Activated naive CD4-positive, alpha-beta T cell treated with anti-CD3 and anti-CD28 coated beads, Interleukin-2, amount 50 U/mL, for 72 hours (primary cell): ENCODE results near the gene RGS5. TPM values are rescaled to one million over a fixed set of nuclear protein-coding genes. Genes with fewer than 3 reads are reported as not detected.

Experiments
- ATAC-seq, 2 donors: fragments of 150-1000 bp; cut with Tn5 transposase; 2 replicates each; pipeline ENCODE4 v1.10.0; 2021; ENCODE audit warnings: mild to moderate bottlenecking in 2 of 2, moderate library complexity in 2 of 2
- DNase-seq, 2 donors: peaks; one replicate each; pipeline ENCODE4 v3.0.0; 2021 to 2022; ENCODE audit warnings: low spot score in 2 of 2
- H3K27ac Mint-ChIP-seq, 2 donors: one replicate each; pipeline ENCODE4 v1.8.0; 2022; ENCODE audit warnings: mild to moderate bottlenecking in 2 of 2, mixed read lengths in 2 of 2
- H3K36me3 Mint-ChIP-seq, 2 donors: one replicate each; pipeline ENCODE4 v1.8.0; 2022; ENCODE audit warnings: mixed read lengths in 2 of 2
- H3K9me3 Mint-ChIP-seq, 2 donors: one replicate each; pipeline ENCODE4 v1.8.0; 2022; ENCODE audit warnings: mixed read lengths in 2 of 2
- total RNA-seq, 2 donors: library from RNA; stranded (reverse); gene quantifications; one replicate each; pipeline ENCODE4 v1.2.3, GENCODE V29; 2022

Gene RGS5
- total RNA-seq, 2 donors from 2014 or later: 1.2 to 7.7 TPM

DNA sequence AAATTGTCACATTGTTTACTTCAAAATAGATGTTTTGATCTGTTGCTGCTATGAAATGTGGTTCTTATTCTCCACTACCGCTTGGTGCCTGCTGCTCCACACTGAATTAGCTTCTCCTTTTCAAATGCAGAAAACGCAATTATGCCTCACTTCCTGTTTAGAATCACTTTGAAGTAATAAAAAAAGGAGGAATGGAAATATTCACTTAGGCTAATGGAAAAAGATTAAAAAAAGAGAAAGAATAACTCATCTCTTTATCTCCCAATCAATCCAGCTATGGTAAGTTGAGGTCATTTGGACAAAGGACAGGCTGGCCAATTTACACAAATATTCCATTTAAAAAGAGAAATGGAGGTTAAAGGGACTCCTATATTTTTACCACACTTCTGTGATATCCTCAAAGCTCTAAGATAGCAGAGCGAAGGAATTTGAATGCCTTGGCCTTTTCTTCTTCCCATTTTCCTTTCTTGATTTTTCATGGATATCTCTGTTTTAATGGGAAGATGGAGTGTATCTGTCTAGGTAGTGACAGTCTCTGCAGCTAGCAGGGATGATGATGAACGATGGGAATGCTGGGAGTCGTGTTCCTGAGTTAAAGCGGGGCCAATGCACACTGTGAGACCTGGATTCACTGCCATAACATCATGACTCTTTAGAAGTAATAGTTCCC lies 35.7 kb downstream of the RGS5 start:
- no peaks in the 10 kb centered on the region for H3K36me3 Mint-ChIP-seq
- H3K27ac Mint-ChIP-seq: no peak overlapping the region
- H3K9me3 Mint-ChIP-seq: no peaks in the 10 kb centered on the region

DNA sequence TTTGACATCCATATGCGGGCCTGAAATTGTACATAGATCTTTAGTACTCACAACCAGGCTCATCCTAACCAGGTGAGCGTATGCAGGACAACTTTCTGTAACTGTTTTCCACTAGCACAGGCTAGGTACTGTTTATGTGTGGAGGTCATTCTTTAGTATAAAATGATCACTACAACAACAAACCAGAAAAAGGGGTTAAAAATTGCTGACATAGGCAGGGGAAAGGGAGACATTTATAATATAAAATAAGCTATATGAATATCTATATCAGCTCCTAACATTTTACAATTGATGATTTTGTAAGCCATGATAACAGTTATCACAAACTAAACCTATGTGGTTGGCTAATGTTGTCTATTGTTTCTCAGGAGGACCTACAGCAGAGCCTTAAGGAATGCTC lies 37.6 kb downstream of the RGS5 start:
- H3K36me3 Mint-ChIP-seq: no peaks in the 10 kb centered on the region
- DNase-seq (no peak), ATAC-seq (no peak)
- no peak overlapping the region for H3K27ac Mint-ChIP-seq
- H3K9me3 Mint-ChIP-seq: no peaks in the 10 kb centered on the region

More for the DNA sequence above, 35.7 kb downstream of the RGS5 start:
- ATAC-seq (no peak), DNase-seq (no peak)

DNA sequence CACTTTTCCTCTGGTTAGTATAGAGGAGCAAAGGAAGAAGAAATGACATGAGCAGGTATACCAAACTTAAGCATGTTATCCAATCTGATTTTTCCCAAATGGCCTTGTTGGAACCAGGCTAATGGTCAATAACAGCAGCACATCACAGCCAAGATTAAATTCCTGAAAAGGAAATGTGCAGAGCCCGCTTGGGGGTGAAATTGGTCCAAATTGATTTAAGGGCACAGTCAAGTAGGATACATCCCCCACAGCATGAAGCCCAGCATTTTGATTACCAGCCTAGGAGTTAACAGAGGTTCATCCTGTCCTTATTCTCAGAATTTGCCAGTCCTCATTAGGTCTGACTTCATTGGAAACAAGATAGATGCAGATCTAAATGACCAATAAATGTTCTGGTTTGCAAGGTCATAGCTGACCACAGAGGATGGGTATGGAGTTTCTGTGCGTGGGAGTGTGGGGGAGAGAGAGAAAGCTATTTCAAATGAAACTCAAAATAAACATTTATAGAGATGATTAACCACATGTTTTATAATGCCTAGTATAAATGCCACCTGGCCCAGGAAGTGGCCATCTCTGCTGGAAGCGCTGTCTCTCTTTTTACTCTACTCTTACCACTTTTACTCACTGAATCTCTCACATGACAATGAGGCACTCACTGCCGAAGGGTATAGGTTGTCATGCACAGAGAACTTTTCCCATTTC lies 38.7 kb downstream of the RGS5 start:
- Mint-ChIP-seq H3K36me3 (no peaks in the 10 kb centered on the region), H3K9me3 (no peaks in the 10 kb centered on the region), H3K27ac (no peak overlapping the region)
- DNase-seq (no peak), ATAC-seq (no peak)

DNA sequence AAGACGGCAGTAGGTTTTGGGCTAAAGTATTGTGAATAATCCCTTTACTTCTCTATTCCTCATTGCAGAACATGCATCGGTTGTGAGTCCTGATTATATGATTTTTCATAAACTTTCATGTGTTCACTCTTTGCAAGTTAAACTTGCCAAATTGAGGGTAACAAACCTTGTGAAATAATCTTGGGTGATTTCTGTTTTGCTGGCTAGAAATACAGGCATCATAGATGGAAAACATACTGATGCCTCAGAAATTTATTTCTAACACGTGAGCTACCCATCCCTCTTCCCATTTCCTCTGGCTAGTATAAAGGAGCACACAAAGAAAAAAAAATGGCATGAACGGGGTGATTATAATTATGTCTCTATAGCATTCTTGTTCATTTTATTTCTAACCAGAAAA lies 39.6 kb downstream of the RGS5 start:
- peaks cover 0 to 4% of the 10 kb centered on the region in 2 donors for H3K36me3 Mint-ChIP-seq
- DNase-seq (no peak), ATAC-seq (no peak)
- no peak overlapping the region for H3K27ac Mint-ChIP-seq
- peaks cover 2% of the 10 kb centered on the region in 2 donors for H3K9me3 Mint-ChIP-seq

DNA sequence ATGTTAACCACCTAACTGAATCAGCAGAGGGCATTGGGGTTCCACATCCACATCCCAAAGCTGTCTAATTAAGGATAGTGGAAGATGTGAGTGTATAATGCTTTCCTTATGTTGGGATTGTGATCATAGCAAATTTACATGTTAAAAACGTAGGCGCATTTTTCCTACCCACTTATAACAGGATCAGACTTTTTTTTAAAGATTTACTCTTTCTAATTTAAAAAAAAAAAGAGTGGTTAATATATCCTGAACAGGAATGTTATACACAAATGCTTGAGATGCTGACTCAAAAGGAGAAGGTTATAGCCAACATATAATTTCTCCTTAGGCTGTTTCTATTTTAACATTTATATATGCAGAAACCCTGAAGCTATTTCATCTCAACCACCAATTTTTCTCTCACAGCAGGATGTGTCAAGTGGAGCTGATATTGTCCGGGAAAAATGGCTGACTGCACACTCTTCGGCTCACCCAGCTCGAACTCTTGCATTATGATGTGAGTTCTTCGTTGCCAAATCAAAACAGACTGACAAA lies 40.3 kb downstream of the RGS5 start:
- ATAC-seq (no peak), DNase-seq (no peak)
- Mint-ChIP-seq H3K36me3 (peaks cover 0 to 8% of the 10 kb centered on the region in 2 donors), H3K27ac (no peak overlapping the region), H3K9me3 (peaks cover 4 to 5% of the 10 kb centered on the region in 2 donors)

DNA sequence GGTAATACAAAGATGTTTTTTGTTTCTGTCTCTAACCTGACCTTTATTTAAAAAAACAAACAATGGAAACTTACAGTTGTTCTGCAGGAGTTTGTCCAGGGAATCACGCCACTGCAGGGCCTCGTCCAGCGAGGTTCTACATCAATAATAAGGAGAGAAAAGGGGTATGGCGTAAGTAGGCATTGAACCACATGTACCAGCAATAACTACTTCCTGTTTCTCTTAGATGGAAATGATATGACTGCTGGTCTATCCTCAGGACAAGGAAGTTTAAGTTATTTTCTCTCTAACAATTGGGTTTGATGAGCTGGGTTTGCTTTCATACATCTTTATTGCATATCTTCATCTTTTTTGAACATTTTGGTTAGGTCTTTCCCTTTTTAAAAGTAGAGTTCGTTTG lies 40.9 kb downstream of the RGS5 start:
- Mint-ChIP-seq H3K36me3 (peaks cover 0 to 8% of the 10 kb centered on the region in 2 donors), H3K9me3 (peaks cover 4 to 5% of the 10 kb centered on the region in 2 donors), H3K27ac (no peak overlapping the region)
- DNase-seq (no peak), ATAC-seq (no peak)

DNA sequence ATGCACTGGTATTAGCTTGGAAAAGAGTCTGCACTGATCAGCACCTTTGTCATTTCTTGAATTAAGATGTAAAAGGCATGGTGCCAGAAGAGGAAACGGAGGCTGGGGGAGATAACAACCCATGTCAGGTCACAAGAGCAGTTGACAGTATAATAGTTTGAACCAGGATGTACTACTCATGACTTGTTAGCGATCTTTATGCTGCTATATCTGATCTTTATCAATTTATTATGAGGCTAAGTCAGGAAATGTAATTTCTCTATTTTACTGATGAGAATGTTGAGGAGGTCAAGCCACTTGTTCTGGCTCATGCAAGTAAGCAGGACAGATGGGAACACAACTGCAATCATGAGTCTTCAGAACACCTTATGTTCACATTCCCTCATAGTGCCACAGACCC lies 41.4 kb downstream of the RGS5 start:
- Mint-ChIP-seq H3K27ac (no peak overlapping the region), H3K9me3 (peaks cover 4 to 5% of the 10 kb centered on the region in 2 donors), H3K36me3 (peaks cover 0 to 8% of the 10 kb centered on the region in 2 donors)
- no peak for DNase-seq
- no peak for ATAC-seq

DNA sequence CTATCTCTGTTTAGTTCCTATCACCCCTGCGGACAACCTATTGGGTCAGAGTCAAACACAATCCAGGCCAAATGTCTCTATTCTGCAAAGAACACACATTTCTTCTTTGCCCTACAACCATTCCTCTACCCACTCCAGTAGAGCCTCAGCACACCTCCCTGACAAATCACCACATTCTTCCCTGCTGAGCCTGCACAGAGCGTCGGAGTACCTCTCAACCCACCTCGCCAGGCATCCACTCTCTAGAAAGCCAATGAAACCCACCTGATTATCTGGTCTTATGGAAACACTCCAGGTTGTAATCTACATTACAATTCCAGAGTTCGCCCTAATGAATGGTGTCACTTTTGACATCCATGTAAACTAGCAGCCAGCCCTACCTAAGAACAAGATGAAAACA lies 47.1 kb downstream of the RGS5 start:
- DNase-seq: no peak
- no peak for ATAC-seq
- H3K36me3 Mint-ChIP-seq: peaks cover 0 to 8% of the 10 kb centered on the region in 2 donors
- peaks cover 4 to 5% of the 10 kb centered on the region in 2 donors for H3K9me3 Mint-ChIP-seq
- no peak overlapping the region for H3K27ac Mint-ChIP-seq

DNA sequence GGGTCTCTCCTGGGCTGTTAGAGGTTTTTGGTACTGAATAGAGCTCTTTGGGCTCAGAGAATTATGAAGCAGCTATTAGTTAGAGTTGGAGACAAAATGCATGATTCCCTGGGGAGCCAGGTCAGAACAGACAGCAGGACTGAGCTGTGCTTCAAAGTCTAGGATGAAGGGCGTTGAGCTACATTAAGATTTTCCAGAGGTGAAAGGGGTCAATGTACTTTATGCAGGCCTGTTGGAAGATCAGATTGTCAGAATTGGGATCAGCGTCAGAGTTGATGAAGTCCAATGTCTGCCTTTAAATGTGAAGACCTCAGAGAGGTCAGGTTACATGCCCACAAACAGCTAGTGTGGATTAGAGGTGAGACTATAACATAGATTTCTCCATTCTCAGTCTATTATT lies 53.8 kb downstream of the RGS5 start:
- DNase-seq (no peak), ATAC-seq (no peak)
- H3K9me3 Mint-ChIP-seq: no peaks in the 10 kb centered on the region
- no peaks in the 10 kb centered on the region for H3K36me3 Mint-ChIP-seq
- no peak overlapping the region for H3K27ac Mint-ChIP-seq

DNA sequence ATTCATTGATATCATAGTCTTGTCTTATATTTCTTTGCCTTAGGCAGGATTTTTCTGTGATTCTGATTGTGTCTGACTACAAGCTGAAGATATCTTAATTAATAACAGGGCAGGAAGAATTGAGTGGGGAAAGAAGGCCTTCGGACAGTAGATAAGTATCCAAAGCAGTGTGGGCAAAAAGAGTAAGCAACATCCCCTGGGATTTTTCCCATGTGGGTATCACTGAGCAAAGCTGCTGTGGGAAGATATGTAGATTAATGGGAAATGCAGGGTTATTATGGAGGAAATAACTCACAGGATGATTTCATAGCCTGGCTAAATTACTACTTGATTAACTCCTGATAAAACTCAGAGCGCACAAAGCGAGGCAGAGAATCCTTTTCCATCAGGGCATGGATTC lies 55.7 kb downstream of the RGS5 start:
- H3K27ac Mint-ChIP-seq: no peak overlapping the region
- no peaks in the 10 kb centered on the region for H3K9me3 Mint-ChIP-seq
- H3K36me3 Mint-ChIP-seq: no peaks in the 10 kb centered on the region
- ATAC-seq (no peak), DNase-seq (no peak)

DNA sequence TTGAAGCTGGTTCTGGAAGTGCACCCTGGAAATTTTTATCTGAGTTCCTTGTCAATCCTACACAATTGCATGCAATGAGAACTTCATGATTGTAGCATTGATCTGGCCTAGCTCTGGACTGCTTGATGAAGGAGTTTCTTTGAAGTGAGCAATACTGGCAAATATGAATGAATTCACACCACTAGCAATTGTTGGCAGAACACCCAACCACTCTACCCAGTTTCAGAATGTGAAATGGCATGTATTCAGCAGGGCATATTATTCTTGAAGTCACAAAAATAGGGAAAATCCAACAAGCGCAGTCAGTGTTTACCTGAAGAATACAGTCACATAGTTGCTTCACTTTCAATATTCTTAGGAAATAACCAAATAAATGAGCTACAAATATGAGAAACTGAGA lies 57.3 kb downstream of the RGS5 start:
- H3K27ac Mint-ChIP-seq: no peak overlapping the region
- H3K36me3 Mint-ChIP-seq: no peaks in the 10 kb centered on the region
- ATAC-seq (no peak), DNase-seq (no peak)
- no peaks in the 10 kb centered on the region for H3K9me3 Mint-ChIP-seq

DNA sequence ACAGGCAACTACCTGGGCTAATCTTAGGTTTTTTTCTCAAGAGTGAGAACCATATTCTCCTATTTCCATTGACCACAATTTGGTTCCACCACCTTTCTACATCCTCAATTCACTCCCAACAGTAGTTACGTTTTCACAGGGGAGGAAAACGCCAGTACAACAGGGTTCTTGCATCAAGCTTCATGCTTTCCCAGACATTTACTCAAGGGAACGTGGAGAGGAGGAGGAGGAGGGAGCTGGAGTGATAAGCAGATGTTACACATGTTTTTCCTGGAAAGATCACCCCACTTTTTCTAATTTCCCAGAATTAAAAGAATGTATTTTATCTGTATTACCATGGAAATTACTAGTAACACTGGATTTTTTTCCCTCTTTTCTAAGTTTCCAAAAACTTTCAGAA lies 58.3 kb downstream of the RGS5 start:
- ATAC-seq: no peak

DNA sequence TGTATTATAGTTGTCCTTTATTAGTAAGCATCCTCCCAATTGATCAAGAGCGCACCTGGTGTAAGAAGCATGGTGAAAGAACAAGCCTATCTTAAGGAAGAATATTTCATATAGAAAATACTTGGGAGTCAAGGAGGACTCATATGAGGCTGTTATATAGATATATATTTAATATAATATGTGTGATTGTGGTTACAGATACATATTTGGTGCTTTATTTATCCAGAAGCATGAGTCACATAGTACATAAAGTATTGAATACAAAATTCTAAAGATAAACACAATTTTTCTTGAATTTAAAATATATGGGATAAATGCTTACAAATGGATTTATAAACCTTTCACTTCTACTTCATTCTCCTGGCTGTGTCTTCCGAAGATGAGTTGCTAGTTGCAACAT lies 60.6 kb downstream of the RGS5 start:
- DNase-seq: no peak
- ATAC-seq: no peak
- Mint-ChIP-seq H3K36me3 (no peaks in the 10 kb centered on the region), H3K27ac (no peak overlapping the region), H3K9me3 (no peaks in the 10 kb centered on the region)

More for the DNA sequence above, 58.3 kb downstream of the RGS5 start:
- Mint-ChIP-seq H3K27ac (no peak overlapping the region), H3K36me3 (no peaks in the 10 kb centered on the region), H3K9me3 (no peaks in the 10 kb centered on the region)
- no peak for DNase-seq

DNA sequence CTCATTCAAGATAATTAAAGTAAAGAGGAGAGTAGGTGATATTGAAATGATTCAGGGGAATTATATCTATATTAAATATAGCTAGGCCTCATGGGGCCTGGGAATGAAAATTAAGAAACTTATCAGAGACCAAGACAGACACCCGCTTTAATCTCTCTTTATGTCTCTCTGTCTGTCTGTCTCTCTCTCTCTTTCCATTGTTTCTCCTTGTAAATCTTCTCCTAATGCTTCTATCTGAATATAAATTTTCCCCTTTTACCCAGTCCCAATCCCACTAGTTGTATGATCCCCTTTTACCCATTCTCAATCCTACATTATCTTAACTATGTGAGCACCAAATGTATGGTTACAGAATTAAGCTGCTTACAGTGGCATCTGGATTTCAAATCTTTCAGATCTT lies 61.2 kb downstream of the RGS5 start:
- H3K36me3 Mint-ChIP-seq: no peaks in the 10 kb centered on the region
- ATAC-seq (no peak), DNase-seq (no peak)
- no peaks in the 10 kb centered on the region for H3K9me3 Mint-ChIP-seq
- H3K27ac Mint-ChIP-seq: no peak overlapping the region

DNA sequence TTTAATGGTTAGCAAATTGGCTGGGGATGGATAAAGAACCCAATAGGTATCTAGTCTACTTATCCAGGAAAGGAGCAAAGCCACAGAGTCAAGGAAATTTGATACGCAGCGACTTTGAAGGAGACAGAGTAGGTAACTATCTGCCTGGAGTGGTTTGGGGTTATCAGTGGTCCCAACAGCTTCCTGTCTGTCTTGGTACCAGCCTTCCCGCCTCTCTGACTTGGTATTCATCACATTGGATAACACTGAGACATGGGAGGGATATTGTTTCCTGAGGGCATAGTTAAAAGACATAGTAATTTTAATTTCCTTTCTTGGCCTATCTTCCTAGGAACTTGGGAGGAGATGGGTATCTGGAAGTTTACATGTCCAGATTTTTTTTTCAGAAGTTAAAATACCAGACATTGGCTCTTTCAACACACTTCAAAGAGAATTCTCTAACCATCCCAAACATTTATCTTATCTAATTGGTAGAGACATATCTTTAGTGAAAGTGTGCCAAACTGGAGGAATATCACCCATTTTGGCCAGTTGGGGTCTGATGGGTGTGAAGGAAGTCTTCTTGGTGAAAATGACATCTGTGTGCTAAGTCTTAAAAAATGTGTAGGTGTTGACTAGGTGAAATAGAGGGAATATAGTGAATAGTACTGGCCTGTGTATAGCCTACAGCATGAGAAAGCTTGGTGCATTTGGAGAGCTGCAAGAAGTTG lies 65.0 kb downstream of the RGS5 start:
- Mint-ChIP-seq H3K27ac (no peak overlapping the region), H3K9me3 (no peaks in the 10 kb centered on the region), H3K36me3 (no peaks in the 10 kb centered on the region)
- DNase-seq: no peak
- ATAC-seq: no peak

DNA sequence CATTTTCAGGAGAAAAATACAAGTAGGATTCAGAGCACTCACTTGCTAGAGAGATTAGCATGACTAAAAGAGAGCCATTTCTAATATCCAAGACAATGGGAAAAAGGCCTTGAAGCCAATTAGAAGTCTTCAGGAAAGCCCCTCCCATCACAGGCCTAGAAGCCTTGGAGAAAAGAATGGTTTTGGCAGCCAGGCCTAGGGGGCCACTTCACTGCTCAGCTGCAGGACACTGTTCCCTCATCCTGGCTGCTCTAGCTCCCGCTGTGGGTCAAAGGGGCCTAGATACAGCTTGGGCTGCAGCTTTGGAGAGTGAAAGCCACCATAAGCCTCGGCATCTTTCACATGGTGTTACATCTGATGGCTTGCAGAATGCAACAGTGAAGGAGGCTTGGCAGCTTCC lies 70.7 kb downstream of the RGS5 start:
- Mint-ChIP-seq H3K27ac (no peak overlapping the region), H3K9me3 (no peaks in the 10 kb centered on the region), H3K36me3 (no peaks in the 10 kb centered on the region)
- DNase-seq: no peak
- no peak for ATAC-seq

DNA sequence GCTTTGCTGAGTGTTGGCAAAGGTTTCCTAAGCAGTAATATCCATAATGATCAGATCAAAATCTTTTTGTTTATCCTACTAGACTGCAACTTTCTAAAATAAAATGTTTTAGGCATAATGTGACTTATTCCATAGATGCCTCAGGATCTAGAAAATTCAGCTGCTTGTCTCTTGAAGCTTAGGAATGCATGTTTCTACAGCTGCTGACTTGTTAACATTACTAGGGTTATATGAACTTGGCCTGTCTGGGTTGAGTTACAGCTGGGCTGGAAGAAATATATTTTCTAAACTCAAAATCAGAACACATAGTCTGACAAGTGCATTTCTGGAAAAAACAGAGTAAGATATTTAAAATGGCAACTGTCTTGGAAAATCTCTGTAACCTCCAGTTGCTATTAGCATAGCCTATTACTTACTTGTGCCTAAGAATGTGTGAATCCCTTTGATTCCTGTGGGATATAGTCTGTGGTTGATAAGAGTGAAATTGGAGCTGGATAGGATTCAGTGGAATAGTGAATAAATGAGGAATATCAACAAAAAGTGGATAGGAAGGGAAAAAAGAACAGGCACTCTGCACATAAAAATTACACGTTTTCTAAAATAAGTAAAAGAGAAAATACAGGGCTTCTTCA lies 72.4 kb downstream of the RGS5 start:
- no peak for DNase-seq
- H3K36me3 Mint-ChIP-seq: no peaks in the 10 kb centered on the region
- ATAC-seq: no peak

More for the DNA sequence above, 72.4 kb downstream of the RGS5 start:
- Mint-ChIP-seq H3K27ac (no peak overlapping the region), H3K9me3 (no peaks in the 10 kb centered on the region)
